DMS53 (cell line): Measurements from ENCODE around the gene LRRC41.
A peak's percentile ranks its signal among the peaks of the same experiment; 100 is the strongest.
"Not testable (repeated sequence)": the region's sequence is repeated elsewhere in the genome, so short reads cannot be mapped to it uniquely, and the experiment has no call there.

Source experiments
- DNase-seq: peaks from one replicate; lab custom pipeline; 2025; lab: John Stamatoyannopoulos, UW

The LRRC41 gene

DNA sequence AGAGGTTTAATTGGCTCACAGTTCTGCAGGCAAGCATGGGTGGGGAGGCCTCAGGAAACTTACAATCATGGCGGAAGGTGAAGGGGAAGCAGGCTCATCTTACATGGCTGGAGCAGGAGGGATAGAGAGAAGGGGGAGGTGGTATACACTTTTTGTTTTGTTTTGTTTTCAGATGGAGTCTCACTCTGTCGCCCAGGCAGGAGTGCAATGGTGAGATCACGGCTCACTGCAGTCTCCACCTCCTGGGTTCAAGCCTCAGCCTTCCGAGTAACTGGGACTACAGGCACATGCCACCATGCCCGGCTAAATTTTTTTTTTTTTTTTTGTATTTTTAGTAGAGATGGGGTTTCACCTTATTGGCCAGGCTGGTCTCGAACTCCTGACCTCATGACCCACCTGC, 18.8 kb upstream of the LRRC41 start:
- not testable (repeated sequence) for DNase-seq

DNA sequence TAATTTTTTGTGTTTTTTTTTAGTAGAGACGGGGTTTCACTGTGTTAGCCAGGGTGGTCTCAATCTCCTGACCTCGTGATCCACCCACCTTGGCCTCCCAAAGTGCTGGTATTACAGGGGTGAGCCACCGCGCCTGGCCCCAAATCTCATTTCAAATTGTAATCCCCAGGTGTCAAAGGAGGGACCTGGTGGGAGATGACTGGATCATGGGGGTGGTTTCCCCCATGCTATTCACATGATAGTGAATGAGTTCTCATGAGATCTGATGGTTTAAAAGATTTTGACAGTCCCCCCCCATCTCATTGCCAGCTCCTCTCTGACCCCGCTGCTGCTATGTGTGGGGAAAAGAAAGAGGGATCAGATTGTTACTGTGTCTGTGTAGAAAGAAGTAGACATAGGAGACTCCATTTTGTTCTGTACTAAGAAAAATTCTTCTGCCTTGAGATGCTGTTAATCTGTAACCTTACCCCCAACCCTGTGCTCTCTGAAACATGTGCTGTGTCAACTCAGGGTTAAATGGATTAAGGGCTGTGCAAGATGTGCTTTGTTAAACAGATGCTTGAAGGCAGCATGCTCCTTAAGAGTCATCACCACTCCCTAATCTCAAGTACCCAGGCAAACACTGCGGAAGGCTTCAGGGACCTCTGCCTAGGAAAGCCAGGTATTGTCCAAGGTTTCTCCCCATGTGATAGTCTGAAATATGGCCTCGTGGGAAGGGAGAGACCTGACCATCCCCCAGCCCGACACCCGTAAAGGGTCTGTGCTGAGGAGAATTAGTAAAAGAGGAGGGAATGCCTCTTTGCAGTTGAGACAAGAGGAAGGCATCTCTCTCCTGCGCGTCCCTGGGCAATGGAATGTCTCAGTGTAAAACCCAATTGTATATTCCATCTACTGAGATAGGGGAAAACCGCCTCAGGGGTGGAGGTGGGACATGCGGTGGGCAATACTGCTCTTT, 16.8 kb upstream of the LRRC41 start:
- not testable (repeated sequence) for DNase-seq

DNA sequence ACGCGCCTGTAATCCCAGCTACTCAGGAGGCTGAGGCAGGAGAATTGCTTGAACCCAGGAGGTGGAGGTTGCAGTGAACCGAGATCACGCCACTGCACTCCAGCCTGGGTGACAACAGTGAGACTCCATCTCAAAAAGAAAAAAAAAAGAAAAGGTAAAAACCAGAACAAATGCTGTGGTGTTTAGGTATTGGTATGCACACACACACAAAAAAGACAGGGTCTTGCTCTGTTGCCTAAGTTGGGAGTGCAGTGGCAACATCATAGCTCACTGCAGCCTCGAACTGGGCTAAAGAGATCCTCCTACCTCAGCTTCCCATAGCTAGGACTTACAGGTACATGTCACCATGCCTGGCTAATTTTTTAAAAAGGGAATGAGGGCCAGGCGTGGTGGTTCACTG, 15.9 kb upstream of the LRRC41 start:
- not testable (repeated sequence) for DNase-seq

GRCh38 chr1:46317323-46317722, 13.9 kb upstream of the LRRC41 start:
- no peak for DNase-seq

DNA sequence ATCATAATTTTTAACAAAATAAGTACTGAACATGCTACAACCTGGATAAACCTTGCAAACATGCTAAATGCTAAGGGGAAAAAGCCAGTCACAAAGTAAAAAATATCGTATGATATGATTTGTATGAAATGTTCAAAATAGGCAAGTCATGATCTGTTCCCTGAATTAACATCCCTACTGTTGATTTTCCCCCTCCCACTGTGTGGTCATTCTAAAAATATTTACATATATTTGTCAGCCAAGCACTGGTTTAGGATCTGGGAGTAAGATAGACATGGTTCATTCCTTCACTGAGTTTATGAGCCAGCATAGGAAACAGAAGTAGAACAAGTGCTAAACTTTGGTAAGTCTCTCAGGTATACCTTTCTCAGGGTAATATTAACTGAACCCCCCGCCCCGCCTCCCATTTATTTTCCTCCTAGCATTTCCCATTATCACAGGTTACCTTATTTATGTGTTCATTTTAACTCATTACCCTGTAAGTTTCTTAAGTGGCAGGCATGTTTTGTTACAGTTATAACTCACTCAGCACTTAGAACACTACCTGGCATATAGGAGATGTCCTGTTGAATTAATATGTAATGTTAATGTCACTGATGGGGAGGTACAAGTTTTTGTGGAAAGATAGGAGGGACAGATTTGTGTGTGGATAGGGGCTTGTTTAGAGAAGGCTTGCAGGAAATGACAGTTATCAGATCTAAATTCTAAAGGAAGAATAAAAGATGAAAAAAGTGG, 12.4 kb upstream of the LRRC41 start:
- DNase-seq = no peak

- DNase-seq = no peak
Observed at GRCh38 chr1:46310321-46310720, 6.9 kb upstream of the LRRC41 start.

DNA sequence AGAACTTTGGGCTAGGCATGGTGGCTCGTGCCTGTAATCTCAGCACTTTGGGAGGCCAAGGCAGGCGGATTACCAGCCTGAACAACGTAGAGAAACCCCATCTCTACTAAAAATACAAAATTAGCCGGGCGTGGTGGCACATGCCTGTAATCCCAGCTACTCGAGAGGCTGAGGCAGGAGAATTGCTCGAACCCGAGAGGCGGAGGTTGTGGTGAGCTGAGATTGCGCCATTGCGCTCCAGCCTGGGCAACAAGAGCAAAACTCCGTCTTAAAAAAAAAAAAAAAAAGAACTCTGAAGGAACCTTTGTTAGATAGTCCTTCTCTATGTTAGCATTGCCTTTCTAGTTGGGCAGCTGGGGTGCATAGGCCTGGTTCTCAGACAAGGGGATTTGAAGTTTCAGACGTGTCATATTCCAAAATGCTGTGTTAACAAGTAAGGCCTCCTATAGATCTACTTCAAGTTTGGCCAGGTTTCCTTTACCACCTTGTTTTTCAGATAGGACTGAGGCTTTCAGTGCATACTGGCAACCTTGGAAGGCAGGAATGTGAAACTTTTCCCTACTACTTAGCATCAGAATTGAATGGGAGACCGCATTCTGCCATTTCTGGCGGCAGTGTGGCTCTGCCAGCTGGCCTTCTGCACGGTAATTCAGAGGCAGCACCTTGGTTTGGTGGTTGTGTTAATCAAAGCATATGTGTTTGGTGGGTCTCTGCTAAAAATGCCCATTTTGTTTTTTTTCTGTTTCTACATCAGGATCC, 6.2 kb upstream of the LRRC41 start:
- DNase-seq = no peak

GRCh38 chr1:46306159-46306530, 2.7 kb upstream of the LRRC41 start:
- no peak for DNase-seq

DNA sequence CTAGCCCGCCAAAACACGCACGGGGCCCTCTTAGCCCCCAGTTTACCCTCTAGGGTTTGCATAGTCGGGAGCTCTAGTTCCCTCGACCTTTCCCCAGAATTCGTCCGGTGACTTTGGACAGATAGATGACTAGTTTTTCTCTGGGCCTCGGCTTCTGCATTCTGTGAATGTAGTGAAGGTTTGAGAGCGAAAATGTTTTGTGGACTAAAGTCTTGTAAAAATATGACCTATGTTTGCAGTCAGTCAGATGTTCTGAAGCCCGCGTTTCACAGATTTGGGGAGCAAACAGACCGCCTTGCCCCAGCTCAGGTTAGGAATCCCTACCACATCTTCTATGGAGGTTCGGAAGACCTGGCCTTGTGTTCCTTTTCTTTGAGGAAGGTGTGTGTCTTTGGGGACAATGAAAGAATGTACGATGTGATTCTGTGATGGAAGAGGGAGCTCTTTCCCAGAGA, 483 bp upstream of the LRRC41 start:
- peak; percentile 66 for DNase-seq

GRCh38 chr1:46302641-46303037, 777 bp downstream of the LRRC41 start:
- DNase-seq = peak; percentile 74

DNA sequence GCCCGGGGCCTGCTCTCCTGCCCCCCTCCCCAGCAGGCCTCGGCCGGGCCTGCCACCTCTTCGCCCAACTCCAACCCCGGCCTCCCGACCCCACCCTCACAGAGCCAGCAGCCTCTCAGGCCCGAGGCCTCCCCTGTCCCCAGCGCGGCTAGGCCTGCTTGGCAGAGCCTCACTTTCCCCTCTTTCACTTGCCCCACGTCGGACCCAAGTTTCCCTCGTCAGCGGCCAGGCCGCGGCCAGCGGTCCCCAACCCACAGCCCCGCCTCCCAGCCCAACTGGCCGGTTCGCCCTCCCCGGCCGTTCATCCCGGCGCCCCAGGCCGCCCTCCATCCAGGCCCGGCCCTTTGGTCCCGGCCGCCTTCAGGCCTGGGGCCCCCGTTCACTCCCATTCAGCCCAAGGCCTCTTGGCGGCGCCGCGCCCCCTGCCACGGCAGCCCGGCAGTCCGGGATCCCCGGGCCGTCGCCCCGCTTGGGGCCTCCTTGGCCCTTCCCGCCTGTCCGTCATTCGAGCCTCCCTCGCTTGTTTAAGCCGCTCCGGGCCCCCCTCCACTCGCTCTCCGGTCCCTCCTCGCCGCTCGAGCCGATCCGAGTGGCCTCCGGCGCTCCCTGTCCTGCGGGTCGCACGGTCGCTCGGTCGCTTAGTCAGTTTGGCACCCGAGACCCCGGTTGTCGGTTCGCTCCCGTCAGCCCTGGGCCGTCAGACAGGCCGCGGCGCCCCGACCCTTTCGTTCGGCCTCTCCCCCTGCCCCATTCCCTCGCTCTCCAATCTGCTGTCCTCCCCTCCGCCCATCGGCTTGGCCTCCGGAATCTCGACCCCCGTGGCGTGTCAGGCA, 1.4 kb downstream of the LRRC41 start:
- DNase-seq = peak; percentile 83

DNA sequence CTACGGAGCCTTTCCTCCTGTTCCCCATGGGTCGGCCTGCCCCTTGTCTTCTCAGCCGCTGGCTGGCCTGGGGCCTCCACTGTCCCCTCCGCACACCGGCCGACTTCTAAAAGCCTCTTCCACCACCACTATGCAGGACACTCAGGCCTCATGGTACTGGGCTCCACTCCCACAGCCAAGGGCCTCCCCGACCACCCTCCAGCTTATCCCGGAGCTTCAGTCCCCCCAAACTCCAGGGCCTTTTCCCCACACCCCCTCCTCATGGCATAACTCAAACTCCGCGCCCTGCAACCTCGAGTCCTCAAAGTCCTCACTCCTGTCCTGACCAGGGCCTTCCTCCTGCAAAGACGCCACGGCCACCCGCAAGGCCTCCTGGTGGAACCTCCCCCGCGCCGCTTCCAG, 2.0 kb downstream of the LRRC41 start:
- no peak for DNase-seq

- no peak for DNase-seq
Observed at GRCh38 chr1:46300673-46301405, 2.6 kb downstream of the LRRC41 start.

DNA sequence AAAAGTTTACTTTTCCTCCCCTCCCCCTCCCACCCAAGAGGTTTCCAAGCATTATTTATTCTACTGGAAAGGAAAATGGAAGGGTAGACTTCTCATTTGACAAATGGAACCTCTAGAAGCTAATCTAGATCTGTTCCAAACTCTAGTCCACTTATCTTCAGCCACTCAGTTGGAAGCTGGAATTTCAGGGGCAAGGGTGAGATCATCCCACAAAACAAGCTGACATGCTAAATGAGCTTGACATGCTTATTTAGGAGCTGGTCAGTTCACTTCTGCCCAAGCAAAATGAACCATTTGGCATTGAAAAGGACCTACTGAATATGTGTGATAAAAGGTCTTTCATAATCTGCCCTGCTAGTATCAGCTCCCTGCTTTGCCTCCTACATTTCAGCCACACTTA, 5.0 kb downstream of the LRRC41 start:
- no peak for DNase-seq

- DNase-seq = no peak
Observed at GRCh38 chr1:46295306-46295705, 8.1 kb downstream of the LRRC41 start.

DNA sequence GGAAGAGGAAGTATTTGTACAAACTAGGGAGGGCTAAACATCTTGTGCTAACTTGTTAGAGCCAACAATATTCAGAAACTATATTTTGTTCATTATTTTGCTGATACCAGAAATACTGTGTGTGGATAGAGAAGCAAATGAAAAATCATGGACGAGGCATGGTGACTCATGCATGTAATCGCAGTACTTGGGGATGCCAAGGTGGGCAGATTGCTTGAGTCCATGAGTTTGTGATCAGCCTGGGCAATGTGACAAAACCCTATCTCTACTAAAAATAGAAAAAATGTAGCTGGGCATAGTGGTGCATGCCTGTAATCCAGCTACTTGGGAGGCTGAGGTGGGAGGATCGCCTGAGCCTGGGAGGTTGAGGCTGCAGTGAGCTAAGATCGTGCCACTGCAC, 13.4 kb downstream of the LRRC41 start:
- no peak for DNase-seq

DNA sequence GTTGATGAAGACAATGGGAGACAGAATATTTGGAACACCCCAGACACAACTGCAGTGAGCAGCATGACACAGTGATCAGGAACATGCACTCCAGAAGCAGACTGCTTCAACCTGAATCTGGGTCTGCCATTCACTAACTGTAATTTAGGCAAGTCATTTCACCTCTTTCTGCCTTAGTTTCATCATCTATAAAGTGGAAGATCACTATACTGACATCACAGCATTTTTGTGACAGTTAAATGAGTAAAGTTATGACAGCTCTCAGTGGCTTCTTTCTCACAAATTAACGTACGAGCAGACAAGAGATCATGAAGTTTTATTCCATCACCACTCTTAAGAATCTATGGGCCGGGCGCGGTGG, 14.3 kb downstream of the LRRC41 start:
- DNase-seq = no peak

DNA sequence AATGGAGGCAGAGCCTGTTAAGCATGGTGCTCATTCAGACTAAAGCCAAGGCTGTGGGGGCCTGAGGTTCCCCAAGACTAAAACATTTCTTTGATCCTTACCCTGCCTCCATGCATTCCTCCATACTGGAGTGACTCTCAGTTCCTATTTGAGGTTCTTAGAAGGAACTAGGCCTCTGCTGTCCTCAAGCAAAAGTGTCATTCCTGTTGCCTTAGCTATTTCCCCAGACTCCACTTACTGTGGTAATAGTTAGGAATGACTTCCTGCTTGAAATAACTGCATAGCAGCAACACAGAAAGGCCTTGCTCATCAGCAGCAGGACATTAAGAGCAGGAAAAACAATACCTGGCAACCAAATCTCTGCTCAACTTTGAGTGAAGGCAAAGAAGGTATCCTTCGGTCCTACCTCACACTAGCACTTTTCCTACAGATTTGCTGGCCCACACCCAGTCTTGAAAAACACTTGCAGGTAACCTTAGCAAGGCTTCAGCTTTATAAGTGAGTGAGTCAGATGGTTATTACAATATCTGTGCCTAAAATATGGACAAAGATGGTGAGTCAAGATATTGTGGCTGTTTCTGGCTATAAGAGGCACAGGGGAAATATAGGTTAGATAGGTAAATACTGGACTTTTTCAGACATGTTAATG, 14.8 kb downstream of the LRRC41 start:
- peak; percentile 37 for DNase-seq

GRCh38 chr1:46285730-46286477, 17.5 kb downstream of the LRRC41 start:
- DNase-seq = peak; percentile 98
